K562 treated with DMSO at 1 percent for 4 hours (cell line): ENCODE data around the gene SSX3. TPM values are rescaled to one million over a fixed set of nuclear protein-coding genes. Genes with fewer than 3 reads are reported as not detected.

Experiments
- total RNA-seq: library from RNA; unstranded; fragments of 300-600 nt; gene quantifications from 2 replicates; pipeline ENCODE4 v1.2.3, GENCODE V29; 2022; ENCODE audit not compliant: insufficient read depth

The SSX3 gene, protein sequence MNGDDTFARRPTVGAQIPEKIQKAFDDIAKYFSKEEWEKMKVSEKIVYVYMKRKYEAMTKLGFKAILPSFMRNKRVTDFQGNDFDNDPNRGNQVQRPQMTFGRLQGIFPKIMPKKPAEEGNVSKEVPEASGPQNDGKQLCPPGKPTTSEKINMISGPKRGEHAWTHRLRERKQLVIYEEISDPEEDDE
- 37.5 and 59.9 TPM in 2 replicates for total RNA-seq

DNA sequence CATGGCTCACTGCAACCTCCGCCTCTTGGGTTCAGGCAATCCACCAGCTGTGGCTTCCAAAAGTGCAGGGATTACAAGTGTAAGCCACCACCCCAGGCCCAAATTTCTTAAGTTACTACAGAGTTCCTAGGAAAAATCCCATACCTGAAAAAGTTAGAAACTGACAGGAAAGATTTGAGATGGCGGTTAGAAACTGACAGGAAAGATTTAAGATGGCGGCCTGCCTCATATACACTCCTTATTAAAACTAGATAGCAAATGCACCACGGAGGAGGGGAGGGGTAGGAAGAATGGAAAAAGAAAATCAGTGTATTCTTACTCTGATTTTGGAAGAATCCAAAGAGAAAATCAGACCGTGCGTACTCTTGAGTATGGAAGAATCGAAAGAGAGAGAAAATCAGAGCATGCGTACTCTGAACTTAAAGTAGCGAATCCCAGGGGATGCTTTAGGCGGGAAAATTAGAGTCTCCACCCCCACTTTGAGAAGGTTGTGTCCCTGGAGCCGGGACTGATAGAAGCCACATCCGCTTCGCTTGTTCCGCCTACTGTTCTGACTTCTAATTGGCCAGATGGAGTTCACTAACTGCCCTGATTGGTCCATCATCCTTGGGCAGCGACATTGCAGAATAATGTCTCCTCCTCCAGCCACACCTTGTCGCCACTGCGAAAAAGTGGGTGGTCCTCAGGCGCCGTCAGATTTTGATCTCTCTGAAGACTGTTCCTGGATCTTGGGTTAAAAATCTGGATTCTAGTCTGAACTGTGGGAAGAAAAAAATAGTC is at the start of gene SSX3:
Gene SSX3, minus strand, starts transcription at position 389 of the 780 bp plus-strand sequence. CDS start 1,454 bp downstream, outside the sequence.

DNA sequence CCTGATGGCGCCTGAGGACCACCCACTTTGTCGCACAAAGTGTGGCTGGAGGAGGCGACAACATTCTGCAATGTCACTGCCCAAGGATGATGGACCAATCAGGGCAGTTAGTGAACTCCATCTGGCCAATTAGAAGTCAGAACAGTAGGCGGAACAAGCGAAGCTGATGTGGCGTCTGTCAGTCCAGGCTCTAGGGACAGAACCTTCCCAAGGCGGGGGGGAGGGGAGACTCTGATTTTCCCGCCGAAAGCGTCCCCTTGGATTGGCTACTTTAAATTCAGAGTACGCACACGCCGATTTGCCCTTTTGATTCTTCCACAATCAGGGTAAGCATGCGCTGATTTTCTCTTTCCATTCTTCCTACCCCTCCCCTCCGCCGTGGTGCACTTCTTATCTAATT is 26.7 kb upstream of the SSX3 start, which contains the start of gene SSX4:
Gene SSX4, plus strand, starts transcription at position 301 of the 400 bp plus-strand sequence. CDS start 515 bp downstream, outside the sequence.

Other genes starting within 250 kb of the SSX3 start
- gene SPACA5B, start 226.1 kb downstream of the SSX3 start, total RNA-seq = not detected in 2 replicates
- 1.1 TPM in 1 of 2 replicates, not detected in the other for gene SSX5, start 159.9 kb downstream of the SSX3 start, total RNA-seq
- 76.5 and 84.7 TPM in 2 replicates for gene SSX1, start 101.3 kb downstream of the SSX3 start, total RNA-seq
- 8.4 and 12.7 TPM in 2 replicates for gene SSX4, start 26.8 kb upstream of the SSX3 start, total RNA-seq
- gene SSX4B, start 55.3 kb upstream of the SSX3 start, total RNA-seq = 8.4 and 12.7 TPM in 2 replicates
- 61.8 and 67.2 TPM in 2 replicates for gene SLC38A5, start 113.6 kb upstream of the SSX3 start, total RNA-seq
- gene FTSJ1, start 119.5 kb upstream of the SSX3 start, total RNA-seq = 44.9 and 55.6 TPM in 2 replicates
- 9.8 and 11.3 TPM in 2 replicates for gene PORCN, start 152.3 kb upstream of the SSX3 start, total RNA-seq
- gene EBP, start 165.1 kb upstream of the SSX3 start, total RNA-seq = 194 and 203 TPM in 2 replicates
- 3.7 and 6.1 TPM in 2 replicates for gene TBC1D25, start 183.0 kb upstream of the SSX3 start, total RNA-seq
- gene RBM3, start 217.8 kb upstream of the SSX3 start, total RNA-seq = 84.3 and 113 TPM in 2 replicates
- 73.3 and 106 TPM in 2 replicates for gene WDR13, start 240.8 kb upstream of the SSX3 start, total RNA-seq